B cell (primary cell): Measurements from ENCODE around the gene GABRE. TPM values are rescaled to one million over a fixed set of nuclear protein-coding genes. Genes with fewer than 3 reads are reported as not detected.

ENCODE experiments used
- ATAC-seq: fragments of 200-7000 bp; cut with Tn5 transposase; one replicate; pipeline ENCODE4 v1.10.0; 2021; ENCODE audit warnings: low read depth, mild to moderate bottlenecking, moderate number of reproducible peaks, moderate library complexity
- CTCF ChIA-PET: fragments of 350-600 bp; sonication (Branson Sonifier 250); formaldehyde crosslinking; loops from one replicate; lab custom pipeline; 2021; ENCODE audit warnings: antibody characterized with exemption, inconsistent platforms; lab: Charles Lee
- POLR2A ChIA-PET: fragments of 350-600 bp; sonication (Branson Sonifier 250); formaldehyde crosslinking; loops from one replicate; lab custom pipeline; 2021; ENCODE audit warnings: antibody characterized with exemption; lab: Charles Lee
- DNase-seq: peaks from one replicate; pipeline ENCODE4 v3.0.0; 2013
- H2AFZ ChIP-seq: 2 replicates; pipeline ENCODE4 v1.6.1; 2012; ENCODE audit warnings: mild to moderate bottlenecking, low read depth, low read length; ENCODE audit not compliant: insufficient read depth, poor library complexity, severe bottlenecking
- H3K27ac ChIP-seq, 2 donors: 1 replicate in 1 of 2; 2 replicates in 1 of 2; pipeline ENCODE4 v1.5.1; 2012 to 2013; ENCODE audit warnings: low read length in 2 of 2, mild to moderate bottlenecking in 2 of 2, moderate library complexity in 1 of 2
- H3K27me3 ChIP-seq, 4 experiments: fragments of 200-600 bp in 1 of 4; sonication (generic) in 1 of 4; replicated peaks in 1 of 4; 1 replicate in 2 of 4; 2 replicates in 2 of 4; pipeline versions ENCODE4 v1.6.1 to v1.7.0; 2013 to 2016; ENCODE audit warnings: low read length in 3 of 4, mild to moderate bottlenecking in 2 of 4, mixed read lengths in 1 of 4, moderate library complexity in 1 of 4; ENCODE audit not compliant: insufficient read depth in 4 of 4, control insufficient read depth in 3 of 4; ENCODE audit errors: control extremely low read depth in 1 of 4
- H3K36me3 ChIP-seq, 2 experiments: replicated peaks in 1 of 2; 1 replicate in 1 of 2; 2 replicates in 1 of 2; pipeline versions ENCODE4 v1.6.1 to v1.7.1; 2013; ENCODE audit warnings: low read length in 1 of 2; ENCODE audit not compliant: insufficient read depth in 2 of 2, control insufficient read depth in 1 of 2; ENCODE audit errors: control extremely low read depth in 1 of 2, extremely low read depth in 1 of 2
- H3K4me1 ChIP-seq, 2 donors: fragments of 200-600 bp in 1 of 2; sonication (generic) in 1 of 2; 1 replicate in 1 of 2; 2 replicates in 1 of 2; pipeline versions ENCODE4 v1.5.1 to v1.6.1; 2013 to 2017; ENCODE audit warnings: low read length in 2 of 2; ENCODE audit not compliant: control insufficient read depth in 2 of 2, insufficient read depth in 2 of 2
- H3K4me2 ChIP-seq: replicated peaks from 2 replicates; pipeline ENCODE3; 2012; ENCODE audit warnings: mild to moderate bottlenecking, low read depth, low read length; ENCODE audit not compliant: poor library complexity, severe bottlenecking
- H3K4me3 ChIP-seq, 5 experiments: fragments of 200-600 bp in 1 of 5; sonication (generic) in 1 of 5; 1 replicate in 3 of 5; 2 replicates in 2 of 5; pipeline versions ENCODE4 v1.5.1 to v1.7.0; 2011 to 2016; ENCODE audit warnings: low read length in 4 of 5, mild to moderate bottlenecking in 4 of 5, low read depth in 2 of 5, control low read depth in 1 of 5, moderate library complexity in 1 of 5; ENCODE audit not compliant: insufficient read depth in 1 of 5; ENCODE audit errors: control extremely low read depth in 1 of 5, extremely low read depth in 1 of 5
- H3K79me2 ChIP-seq: fragments of 200-600 bp; sonication (generic); one replicate; pipeline ENCODE4 v1.6.0; 2016; ENCODE audit warnings: low read length; ENCODE audit not compliant: control insufficient read depth, insufficient read depth
- H3K9ac ChIP-seq: fragments of 200-600 bp; sonication (generic); 2 replicates; pipeline ENCODE4 v1.6.1; 2017; ENCODE audit warnings: mild to moderate bottlenecking, low read length, moderate library complexity
- H3K9me3 ChIP-seq, 3 donors: one replicate each; pipeline versions ENCODE4 v1.6.1 to v1.7.1; 2013; ENCODE audit warnings: low read length in 2 of 3; ENCODE audit not compliant: control insufficient read depth in 2 of 3, insufficient read depth in 1 of 3; ENCODE audit errors: control extremely low read depth in 1 of 3
- H4K20me1 ChIP-seq: 2 replicates; pipeline ENCODE4 v1.6.0; 2012; ENCODE audit warnings: mild to moderate bottlenecking, low read length; ENCODE audit not compliant: insufficient read depth, control insufficient read depth, poor library complexity, severe bottlenecking
- H3K27ac Mint-ChIP-seq: one replicate; pipeline ENCODE4 v1.8.0; 2021; ENCODE audit warnings: mixed read lengths
- H3K27me3 Mint-ChIP-seq: one replicate; pipeline ENCODE4 v1.8.0; 2021; ENCODE audit warnings: mixed read lengths
- H3K4me1 Mint-ChIP-seq: one replicate; pipeline ENCODE4 v1.8.0; 2021; ENCODE audit warnings: mixed read lengths
- H3K4me3 Mint-ChIP-seq: one replicate; pipeline ENCODE4 v1.8.0; 2021; ENCODE audit warnings: mixed read lengths
- H3K9me3 Mint-ChIP-seq: one replicate; pipeline ENCODE4 v1.8.0; 2022; ENCODE audit warnings: mixed read lengths; ENCODE audit not compliant: insufficient read depth
- EZH2 ChIP-seq: IDR thresholded peaks from 2 replicates; pipeline ENCODE4 v1.6.1; 2012; ENCODE audit warnings: borderline replicate concordance, low read depth, mild to moderate bottlenecking, moderate library complexity, low read length; ENCODE audit not compliant: insufficient read depth, poor library complexity, severe bottlenecking
- WGBS: methylation state at CpG from one replicate; pipeline ENCODE4 v1.1.5; 2013; ENCODE audit warnings: missing lambda C conversion rate; ENCODE audit not compliant: insufficient coverage; 5-methylcytosine and 5-hydroxymethylcytosine counted together
- intact Hi-C: fragments of 100-400 bp; cut with micrococcal nuclease; formaldehyde crosslinking; loops from one replicate; pipeline ENCODE4 v1.10.0; 2022
- polyA plus RNA-seq: library from polyadenylated mRNA; depleted of rRNA; stranded (reverse); fragments of >200 nt; gene quantifications from 2 replicates; pipeline ENCODE4 v1.2.3, GENCODE V29; 2012
- total RNA-seq, 2 donors: library from RNA; stranded (reverse); fragments of 120-200 nt in 1 of 2; gene quantifications; 1 replicate in 1 of 2; 2 replicates in 1 of 2; pipeline versions ENCODE4 v1.2.3 to v1.2.4, GENCODE V29; 2013 to 2022
- TF ChIP-seq, protein P1 (sequence below): fragments of 200-600 bp; IDR thresholded peaks from one replicate; pipeline ENCODE4 v1.8.0; 2022; ENCODE audit warnings: antibody characterized with exemption, mild to moderate bottlenecking

GABRE gene
- total and polyA plus RNA-seq, 2 donors (not counting 1 experiment from before 2014, with no cell fraction given) = not detected

- no CpG with 5 or more reads among the region's 3 CpGs for WGBS
- Histone ChIP-seq H4K20me1 (no peaks in the 10 kb centered on the region), H3K4me2 (no peak overlapping the region), H3K27ac (no peak overlapping the region), H3K9ac (no peak overlapping the region), H3K27me3 (no peaks in the 10 kb centered on the region), H3K79me2 (no peaks in the 10 kb centered on the region), H3K4me1 (no peaks in the 10 kb centered on the region), H3K9me3 (no peaks in the 10 kb centered on the region), H3K4me3 (no peak overlapping the region), H2AFZ (no peak overlapping the region), H3K36me3 (no peaks in the 10 kb centered on the region)
- ChIA-PET POLR2A (no interaction called here), CTCF (no interaction called here)
- Mint-ChIP-seq H3K9me3 (no peaks in the 10 kb centered on the region), H3K27me3 (no peaks in the 10 kb centered on the region), H3K4me3 (no peak overlapping the region), H3K27ac (no peak overlapping the region), H3K4me1 (no peaks in the 10 kb centered on the region)
- DNase-seq (no peak), ATAC-seq (no peak)
- intact Hi-C loops = no loop called here
- TF ChIP-seq EZH2 = no peak
- TF ChIP-seq, protein P1, sequence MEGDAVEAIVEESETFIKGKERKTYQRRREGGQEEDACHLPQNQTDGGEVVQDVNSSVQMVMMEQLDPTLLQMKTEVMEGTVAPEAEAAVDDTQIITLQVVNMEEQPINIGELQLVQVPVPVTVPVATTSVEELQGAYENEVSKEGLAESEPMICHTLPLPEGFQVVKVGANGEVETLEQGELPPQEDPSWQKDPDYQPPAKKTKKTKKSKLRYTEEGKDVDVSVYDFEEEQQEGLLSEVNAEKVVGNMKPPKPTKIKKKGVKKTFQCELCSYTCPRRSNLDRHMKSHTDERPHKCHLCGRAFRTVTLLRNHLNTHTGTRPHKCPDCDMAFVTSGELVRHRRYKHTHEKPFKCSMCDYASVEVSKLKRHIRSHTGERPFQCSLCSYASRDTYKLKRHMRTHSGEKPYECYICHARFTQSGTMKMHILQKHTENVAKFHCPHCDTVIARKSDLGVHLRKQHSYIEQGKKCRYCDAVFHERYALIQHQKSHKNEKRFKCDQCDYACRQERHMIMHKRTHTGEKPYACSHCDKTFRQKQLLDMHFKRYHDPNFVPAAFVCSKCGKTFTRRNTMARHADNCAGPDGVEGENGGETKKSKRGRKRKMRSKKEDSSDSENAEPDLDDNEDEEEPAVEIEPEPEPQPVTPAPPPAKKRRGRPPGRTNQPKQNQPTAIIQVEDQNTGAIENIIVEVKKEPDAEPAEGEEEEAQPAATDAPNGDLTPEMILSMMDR = no peak
These were observed 9.9 kb upstream of the GABRE start for GRCh38 chrX:151984328-151984727.

- TF ChIP-seq, protein P1 = no peak
- no peak for TF ChIP-seq EZH2
- no peaks in the 10 kb centered on the region for H3K36me3 ChIP-seq
- no peak overlapping the region for H3K4me2 ChIP-seq
- Mint-ChIP-seq H3K27me3 (no peaks in the 10 kb centered on the region), H3K27ac (no peak overlapping the region), H3K4me1 (no peaks in the 10 kb centered on the region), H3K9me3 (no peaks in the 10 kb centered on the region), H3K4me3 (no peak overlapping the region)
- no peaks in the 10 kb centered on the region for H3K9me3 ChIP-seq
- no peaks in the 10 kb centered on the region for H3K79me2 ChIP-seq
- DNase-seq (no peak), ATAC-seq (no peak)
- H2AFZ ChIP-seq = no peak overlapping the region
- no peaks in the 10 kb centered on the region for H4K20me1 ChIP-seq
- no peaks in the 10 kb centered on the region for H3K27me3 ChIP-seq
- no peak overlapping the region for H3K9ac ChIP-seq
- ChIA-PET CTCF (no interaction called here), POLR2A (no interaction called here)
- intact Hi-C loops = no loop called here
- H3K4me3 ChIP-seq = no peak overlapping the region
- no peak overlapping the region for H3K27ac ChIP-seq
- no peaks in the 10 kb centered on the region for H3K4me1 ChIP-seq
These were observed 8.7 kb upstream of the GABRE start for GRCh38 chrX:151983186-151983585.
